ENCODE results near the gene ADH1B. TPM values are rescaled to one million over a fixed set of nuclear protein-coding genes. Genes with fewer than 3 reads are reported as not detected.

The ADH1B gene
- total and polyA plus RNA-seq, 2 of the 4 experiments (the other 2 are of a cell fraction) = 0.36 to 0.46 TPM

GRCh38 chr4:99329876-99330275 is 8.7 kb upstream of the ADH1B start:
- H2BK5ac ChIP-seq (ENCODE audit: low read depth, low read length, poor library complexity, severe bottlenecking) = no peak overlapping the region
- no peaks in the 10 kb centered on the region for H4K20me1 ChIP-seq (ENCODE audit: insufficient read depth, low read length)
- no peak overlapping the region for H4K91ac ChIP-seq (ENCODE audit: insufficient read depth, low read depth, low read length)
- no peak overlapping the region for H2AK5ac ChIP-seq (ENCODE audit: low read depth, low read length)
- no peak for DNase-seq
- H3K4ac ChIP-seq (ENCODE audit: low read depth, low read length) = no peak overlapping the region
- H2BK15ac ChIP-seq (ENCODE audit: low read depth, low read length) = peak overlapping the region; percentile 44; the same call in 1 of the 3 replicates
- H3K27me3 ChIP-seq (ENCODE audit: control insufficient read depth, insufficient read depth, low read length) = no peaks in the 10 kb centered on the region; the same call in 1 of the 2 replicates
- peak overlapping the region; percentile 70 for H3K18ac ChIP-seq (ENCODE audit: low read depth, low read length)
- H4K5ac ChIP-seq (ENCODE audit: low read depth, low read length) = peak overlapping the region; percentile 59; the same call in 1 of the 2 replicates
- H2BK120ac ChIP-seq (ENCODE audit: low read depth, low read length) = 0 out of 2 replicates have a peak overlapping the region, but pooled peaks have one; percentile 33
- no peaks in the 10 kb centered on the region for H3K9me1 ChIP-seq (ENCODE audit: insufficient read depth, low read length)
- WGBS, 2 experiments (ENCODE audit: extremely low coverage in 2 of 2, insufficient read length in 1 of 2) = no CpG with 5 or more reads among the region's 2 CpGs
- ChIA-PET POLR2A (ENCODE audit: unreplicated experiment) (no interaction called here), CTCF (no interaction called here)
- no peak overlapping the region for H4K8ac ChIP-seq (ENCODE audit: low read depth in 2 of 2, low read length in 2 of 2)
- no peaks in the 10 kb centered on the region for H3K36me3 ChIP-seq (ENCODE audit: control insufficient read depth, insufficient read depth, low read length)
- no peak overlapping the region for H2AK9ac ChIP-seq (replicated peaks; ENCODE audit: low read depth, low read length, poor library complexity)
- TF ChIP-seq CTCF (conservative IDR thresholded peaks at IDR 0.05; ENCODE audit: low read depth, low read length) (no peak), MXI1 (IDR thresholded peaks at IDR 0.05; ENCODE audit: borderline replicate concordance, low read depth, low read length) (no peak), CEBPB (IDR thresholded peaks at IDR 0.05; ENCODE audit: low read depth, low read length) (no peak), NFE2L2 (IDR thresholded peaks at IDR 0.05; ENCODE audit: low read depth, low read length) (no peak), FOS (IDR thresholded peaks at IDR 0.05; ENCODE audit: low read depth, low read length) (no peak), BHLHE40 (IDR thresholded peaks at IDR 0.05; ENCODE audit: low read depth, low read length) (no peak), CHD1 (IDR thresholded peaks at IDR 0.05; ENCODE audit: low read depth, low read length) (no peak), MAFK (IDR thresholded peaks at IDR 0.05; ENCODE audit: low read depth, low read length) (no peak), POLR2A (IDR thresholded peaks at IDR 0.05; ENCODE audit: low read depth, low read length) (no peak), ELK1 (IDR thresholded peaks at IDR 0.05; ENCODE audit: borderline replicate concordance, low read depth, low read length) (no peak), RCOR1 (IDR thresholded peaks at IDR 0.05; ENCODE audit: insufficient replicate concordance, low read length) (no peak)
- H2BK20ac ChIP-seq (ENCODE audit: low read depth, low read length) = no peak overlapping the region
- intact Hi-C loops (cut with micrococcal nuclease) (loop anchor here (5.0 kb wide), 1 partner anchor 52 kb away; no protein-coding TSS in a partner anchor), in situ Hi-C loops (cut with MboI; ENCODE audit: low sequenced_read_pairs) (no loop called here), dilution Hi-C loops (cut with HindIII; ENCODE audit: low sequenced_read_pairs, unreplicated experiment) (no loop called here)
- BruUV-seq (replicated peaks) = no TSS peak
- no peak overlapping the region for H3K9ac ChIP-seq (ENCODE audit: low read depth, low read length)
- H3K4me2 ChIP-seq (ENCODE audit: low read depth, low read length) = no peak overlapping the region
- H3K79me1 ChIP-seq (ENCODE audit: low read depth in 1 of 2, low read length in 2 of 2) = no peaks in the 10 kb centered on the region
- H3K56ac ChIP-seq (ENCODE audit: extremely low read depth, insufficient read depth, low read length) = no peak overlapping the region
- peaks cover 8% of the 10 kb centered on the region; the same call in 1 of the 2 replicates for H3K9me3 ChIP-seq (ENCODE audit: control insufficient read depth, insufficient read depth, low read length)
- peak overlapping the region; percentile 3; the same call in 1 of the 2 replicates for H3K27ac ChIP-seq (ENCODE audit: insufficient read depth, low read length)
- no peak overlapping the region for H3K23ac ChIP-seq (ENCODE audit: low read depth, low read length)
- ATAC-seq (ENCODE audit: low read depth) = no peak
- no peak overlapping the region for H2AFZ ChIP-seq (replicated peaks; ENCODE audit: low read length, poor library complexity)
- H3K14ac ChIP-seq (replicated peaks; ENCODE audit: low read depth, low read length) = 0 out of 2 replicates have a peak overlapping the region, but pooled peaks have one; percentile 32
- H3K4me1 ChIP-seq (ENCODE audit: control insufficient read depth, insufficient read depth, low read length) = no peaks in the 10 kb centered on the region; the same call in 1 of the 2 replicates
- H3K4me3 ChIP-seq (ENCODE audit: insufficient read depth, low read depth, low read length) = no peak overlapping the region
